Spleen (tissue), 11 donors: ENCODE measurements around the gene FBXO38. TPM values are rescaled to one million over a fixed set of nuclear protein-coding genes. Genes with fewer than 3 reads are reported as not detected.

Source experiments
- DNase-seq: peaks from one replicate; pipeline ENCODE4 v3.0.0-alpha.2; 2020
- H3K27ac ChIP-seq, 8 donors: fragments of 200-600 bp; sonication (generic) in 7 of 8; 1 replicate in 4 of 8; 2 replicates in 4 of 8; pipeline versions ENCODE4 v1.5.0 to v1.8.0; 2016 to 2021; ENCODE audit warnings: inconsistent platforms in 4 of 8, mild to moderate bottlenecking in 4 of 8, moderate library complexity in 1 of 8
- H3K27me3 ChIP-seq, 7 donors: fragments of 200-600 bp; sonication (generic) in 6 of 7; replicated peaks in 1 of 7; 1 replicate in 4 of 7; 2 replicates in 3 of 7; pipeline versions ENCODE4 v1.5.0 to v1.8.0; 2016 to 2021; ENCODE audit warnings: inconsistent platforms in 3 of 7, mild to moderate bottlenecking in 1 of 7
- H3K36me3 ChIP-seq, 6 donors: fragments of 200-600 bp; sonication (generic) in 5 of 6; 1 replicate in 4 of 6; 2 replicates in 2 of 6; pipeline versions ENCODE4 v1.5.0 to v1.8.0; 2016 to 2021; ENCODE audit warnings: inconsistent platforms in 2 of 6
- H3K4me1 ChIP-seq, 6 donors: fragments of 200-600 bp; sonication (generic) in 5 of 6; 1 replicate in 3 of 6; 2 replicates in 3 of 6; pipeline versions ENCODE4 v1.5.0 to v1.8.0; 2016 to 2021; ENCODE audit warnings: inconsistent platforms in 3 of 6
- H3K4me3 ChIP-seq, 8 donors: fragments of 200-600 bp; sonication (generic) in 7 of 8; 1 replicate in 4 of 8; 2 replicates in 4 of 8; pipeline versions ENCODE4 v1.5.0 to v1.8.0; 2016 to 2021; ENCODE audit warnings: inconsistent platforms in 4 of 8, mild to moderate bottlenecking in 4 of 8, moderate library complexity in 2 of 8
- H3K9me3 ChIP-seq, 8 donors: fragments of 200-600 bp; sonication (generic) in 7 of 8; 1 replicate in 4 of 8; 2 replicates in 4 of 8; pipeline versions ENCODE4 v1.5.0 to v1.8.0; 2016 to 2021; ENCODE audit warnings: inconsistent platforms in 4 of 8
- CTCF ChIP-seq, 11 experiments: fragments of 200-600 bp in 7 of 11; fragments of 450-650 bp in 4 of 11; sonication (generic) in 4 of 11; IDR thresholded peaks in 8 of 11; conservative IDR thresholded peaks in 3 of 11; 1 replicate in 7 of 11; 2 replicates in 4 of 11; pipeline versions ENCODE4 v1.4.0 to v1.8.0; 2016 to 2021; ENCODE audit warnings: antibody characterized with exemption in 11 of 11, inconsistent platforms in 4 of 11, mild to moderate bottlenecking in 1 of 11
- POLR2A ChIP-seq, 3 donors: fragments of 450-650 bp; IDR thresholded peaks; one replicate each; pipeline ENCODE4 v1.5.1; 2017; ENCODE audit warnings: antibody characterized with exemption in 3 of 3, mild to moderate bottlenecking in 1 of 3
- POLR2AphosphoS5 ChIP-seq, 3 donors: sonication (generic); formaldehyde crosslinking; IDR thresholded peaks; one replicate each; pipeline ENCODE4 v1.5.1; 2017; ENCODE audit warnings: antibody characterized with exemption in 3 of 3
- WGBS, 5 donors: extraction: QIAGEN DNeasy Blood & Tissue Kit in 3 of 5; methylation state at CpG; one replicate each; pipeline versions ENCODE4 v1.1.5 to v1.1.7; 2013 to 2018; 5-methylcytosine and 5-hydroxymethylcytosine counted together
- intact Hi-C: fragments of 100-400 bp; cut with DNase I; formaldehyde crosslinking; loops from one replicate; pipeline ENCODE4 v1.15.0; 2023; ENCODE audit warnings: low total_unique reads
- polyA plus RNA-seq, 3 donors: library from polyadenylated mRNA; stranded (reverse); fragments of 200-250 nt; gene quantifications; one replicate each; pipeline ENCODE4 v1.2.1, GENCODE V29; 2013
- total RNA-seq, 7 donors: library from RNA; depleted of rRNA in 3 of 7; stranded (reverse); fragments of >200 nt in 3 of 7; fragmentation: NEBNext Ultra II Directional in 4 of 7; extraction: Animal tissue kit (Norgen Biotek cat#: 25700) in 4 of 7; gene quantifications; one replicate each; pipeline versions ENCODE4 v1.1.0 to v1.2.1, GENCODE V29; 2016 to 2021
- donor health status: healthy with polysubstance abuse.
- donor health status: DM: no; HTN: no; CAD: no; lungs with moderate emphysema.
- donor health status: DM: no; HTN: no; CAD: no.
- donor health status: Bipolar disorder and iron deficiency.
- donor health status: healthy.
- donor health status: DM: no; HTN: no; CAD: no.
- donor health status: DM: yes; HTN: yes; CAD: no.

Gene FBXO38
- total and polyA plus RNA-seq, 10 donors: 14.3 to 119 (median 66.3) TPM

- no peaks in the 10 kb centered on the region for H3K9me3 ChIP-seq
- no peak for TF ChIP-seq POLR2A (IDR thresholded peaks at IDR 0.05)
- TF ChIP-seq POLR2AphosphoS5 (IDR thresholded peaks at IDR 0.05): no peak
- no peak for TF ChIP-seq CTCF (IDR thresholded peaks at IDR 0.05 in 8 of 11, conservative IDR thresholded peaks at IDR 0.05 in 3 of 11)
- peaks cover 0 to 4% (median 0%) of the 10 kb centered on the region in 6 donors for H3K36me3 ChIP-seq
- intact Hi-C loops: no loop called here
- no peak overlapping the region for H3K4me3 ChIP-seq
- no peak for DNase-seq
- no peak overlapping the region for H3K27ac ChIP-seq
- 86 to 93% (median 91%) methylated on average over 2 of the region's 2 CpGs for WGBS, 5 donors
- no peaks in the 10 kb centered on the region for H3K27me3 ChIP-seq
- no peaks in the 10 kb centered on the region for H3K4me1 ChIP-seq
Measured at GRCh38 chr5:148342371-148343045, 41.2 kb upstream of the FBXO38 start.

GRCh38 chr5:148343046-148343407 is 40.7 kb upstream of the FBXO38 start:
- Histone ChIP-seq H3K9me3 (no peaks in the 10 kb centered on the region), H3K4me3 (no peak overlapping the region), H3K27me3 (no peaks in the 10 kb centered on the region), H3K36me3 (peaks cover 0 to 4% (median 0%) of the 10 kb centered on the region in 6 donors), H3K27ac (no peak overlapping the region), H3K4me1 (no peaks in the 10 kb centered on the region)
- 69 to 84% (median 83%) methylated on average over 2 of the region's 2 CpGs for WGBS, 5 donors
- DNase-seq: no peak
- intact Hi-C loops: no loop called here
- TF ChIP-seq POLR2AphosphoS5 (IDR thresholded peaks at IDR 0.05): no peak
- TF ChIP-seq POLR2A (IDR thresholded peaks at IDR 0.05): no peak
- TF ChIP-seq CTCF (IDR thresholded peaks at IDR 0.05 in 8 of 11, conservative IDR thresholded peaks at IDR 0.05 in 3 of 11): no peak

GRCh38 chr5:148343603-148344487 is 39.9 kb upstream of the FBXO38 start:
- Histone ChIP-seq H3K4me1 (no peaks in the 10 kb centered on the region), H3K9me3 (no peaks in the 10 kb centered on the region), H3K36me3 (peaks cover 0 to 4% (median 0%) of the 10 kb centered on the region in 6 donors), H3K27ac (no peak overlapping the region), H3K27me3 (no peaks in the 10 kb centered on the region), H3K4me3 (no peak overlapping the region)
- WGBS, 5 donors: 61 to 83% (median 77%) methylated on average over 7 of the region's 7 CpGs
- TF ChIP-seq CTCF (IDR thresholded peaks at IDR 0.05 in 8 of 11, conservative IDR thresholded peaks at IDR 0.05 in 3 of 11) (no peak), POLR2A (IDR thresholded peaks at IDR 0.05) (no peak), POLR2AphosphoS5 (IDR thresholded peaks at IDR 0.05) (no peak)
- intact Hi-C loops: no loop called here
- no peak for DNase-seq

- Histone ChIP-seq H3K27ac (no peak overlapping the region), H3K36me3 (peaks cover 0 to 5% (median 0%) of the 10 kb centered on the region in 6 donors), H3K27me3 (no peaks in the 10 kb centered on the region), H3K4me3 (no peak overlapping the region), H3K9me3 (no peaks in the 10 kb centered on the region), H3K4me1 (no peaks in the 10 kb centered on the region)
- intact Hi-C loops: no loop called here
- DNase-seq: no peak
- TF ChIP-seq POLR2A (IDR thresholded peaks at IDR 0.05) (no peak), CTCF (IDR thresholded peaks at IDR 0.05 in 8 of 11, conservative IDR thresholded peaks at IDR 0.05 in 3 of 11) (no peak), POLR2AphosphoS5 (IDR thresholded peaks at IDR 0.05) (no peak)
- WGBS, 5 donors: 71 to 96% (median 88%) methylated on average over 1 of the region's 1 CpG
Measured at GRCh38 chr5:148347706-148348105, 36.1 kb upstream of the FBXO38 start.
